IMR-90 (cell line): ENCODE results near the gene TMEM37. TPM values are rescaled to one million over a fixed set of nuclear protein-coding genes. Genes with fewer than 3 reads are reported as not detected.

Experiments
- ATAC-seq: fragments of 200-7000 bp; cut with Tn5 transposase; 2 replicates; pipeline ENCODE4 v1.9.1; 2020; ENCODE audit warnings: low read depth, mild to moderate bottlenecking, moderate library complexity
- BruUV-seq: library from RNA; stranded (reverse); fragments of 400-500 nt; replicated peaks from 2 replicates; lab custom pipeline; 2021; lab: Mats Ljungman, UMichigan
- CTCF ChIA-PET: fragments of 300-600 bp; formaldehyde crosslinking; extraction: SDS; loops from one replicate; lab custom pipeline; 2021; ENCODE audit warnings: antibody characterized with exemption; lab: Yijun Ruan, JAX
- POLR2A ChIA-PET: fragments of 300-600 bp; sonication (Branson Sonifier 250); formaldehyde crosslinking; loops from one replicate; lab custom pipeline; 2022; ENCODE audit warnings: antibody characterized with exemption; ENCODE audit not compliant: unreplicated experiment; lab: Charles Lee
- DNase-seq: peaks from one replicate; pipeline ENCODE4 v3.0.0; 2013
- H2AFZ ChIP-seq: replicated peaks from 2 replicates; pipeline ENCODE3; 2013; ENCODE audit warnings: low read length, mild to moderate bottlenecking; ENCODE audit not compliant: poor library complexity
- H2AK5ac ChIP-seq: 2 replicates; pipeline ENCODE4 v1.6.1; 2013; ENCODE audit warnings: low read depth, low read length, inconsistent platforms
- H2AK9ac ChIP-seq: replicated peaks from 2 replicates; pipeline ENCODE3; 2013; ENCODE audit warnings: mild to moderate bottlenecking, low read depth, low read length, moderate library complexity; ENCODE audit not compliant: poor library complexity
- H2BK120ac ChIP-seq: 2 replicates; pipeline ENCODE4 v1.6.1; 2013; ENCODE audit warnings: low read depth, low read length, inconsistent platforms
- H2BK15ac ChIP-seq: 3 replicates; pipeline ENCODE4 v1.6.1; 2013; ENCODE audit warnings: low read depth, low read length, inconsistent platforms
- H2BK20ac ChIP-seq: 2 replicates; pipeline ENCODE4 v1.6.1; 2013; ENCODE audit warnings: low read depth, mild to moderate bottlenecking, inconsistent platforms, low read length, moderate library complexity
- H2BK5ac ChIP-seq: 2 replicates; pipeline ENCODE4 v1.6.1; 2013; ENCODE audit warnings: mild to moderate bottlenecking, low read depth, low read length, inconsistent platforms; ENCODE audit not compliant: poor library complexity, severe bottlenecking
- H3K14ac ChIP-seq: replicated peaks from 2 replicates; pipeline ENCODE4 v1.6.1; 2013; ENCODE audit warnings: low read depth, low read length, inconsistent platforms
- H3K18ac ChIP-seq: 2 replicates; pipeline ENCODE4 v1.6.1; 2013; ENCODE audit warnings: low read depth, low read length, control low read depth
- H3K23ac ChIP-seq: 2 replicates; pipeline ENCODE4 v1.6.1; 2013; ENCODE audit warnings: low read depth, low read length, inconsistent platforms
- H3K27ac ChIP-seq: 2 replicates; pipeline ENCODE4 v1.5.1; 2013; ENCODE audit warnings: mild to moderate bottlenecking, control low read depth, low read length; ENCODE audit not compliant: insufficient read depth
- H3K27me3 ChIP-seq: 2 replicates; pipeline ENCODE4 v1.6.1; 2013; ENCODE audit warnings: low read length; ENCODE audit not compliant: control insufficient read depth, insufficient read depth
- H3K36me3 ChIP-seq: 2 replicates; pipeline ENCODE4 v1.6.1; 2013; ENCODE audit warnings: low read length, mixed read lengths; ENCODE audit not compliant: control insufficient read depth, insufficient read depth
- H3K4ac ChIP-seq: 2 replicates; pipeline ENCODE4 v1.6.1; 2013; ENCODE audit warnings: low read depth, low read length, inconsistent platforms
- H3K4me1 ChIP-seq: 2 replicates; pipeline ENCODE4 v1.6.1; 2013; ENCODE audit warnings: low read length, mixed read lengths; ENCODE audit not compliant: control insufficient read depth, insufficient read depth
- H3K4me2 ChIP-seq: 2 replicates; pipeline ENCODE4 v1.6.1; 2013; ENCODE audit warnings: low read depth, mild to moderate bottlenecking, control low read depth, low read length, moderate library complexity
- H3K4me3 ChIP-seq: 2 replicates; pipeline ENCODE4 v1.5.1; 2013; ENCODE audit warnings: low read depth, mild to moderate bottlenecking, control low read depth, low read length, moderate library complexity; ENCODE audit not compliant: insufficient read depth
- H3K56ac ChIP-seq: 2 replicates; pipeline ENCODE4 v1.6.1; 2013; ENCODE audit warnings: low read length, inconsistent platforms; ENCODE audit not compliant: insufficient read depth; ENCODE audit errors: extremely low read depth
- H3K79me1 ChIP-seq, 2 experiments: 2 replicates each; pipeline ENCODE4 v1.6.1; 2013; ENCODE audit warnings: low read length in 2 of 2, inconsistent platforms in 1 of 2, low read depth in 1 of 2
- H3K9ac ChIP-seq: 2 replicates; pipeline ENCODE4 v1.6.1; 2013; ENCODE audit warnings: low read depth, low read length, control low read depth
- H3K9me1 ChIP-seq: 2 replicates; pipeline ENCODE4 v1.6.1; 2013; ENCODE audit warnings: low read length, inconsistent platforms; ENCODE audit not compliant: insufficient read depth
- H3K9me3 ChIP-seq: 2 replicates; pipeline ENCODE4 v1.6.1; 2013; ENCODE audit warnings: low read length; ENCODE audit not compliant: control insufficient read depth, insufficient read depth
- H4K20me1 ChIP-seq: 2 replicates; pipeline ENCODE4 v1.6.1; 2013; ENCODE audit warnings: low read length, inconsistent platforms; ENCODE audit not compliant: insufficient read depth
- H4K5ac ChIP-seq: 2 replicates; pipeline ENCODE4 v1.6.1; 2013; ENCODE audit warnings: mild to moderate bottlenecking, low read depth, low read length, control low read depth
- H4K8ac ChIP-seq, 2 experiments: 2 replicates each; pipeline ENCODE4 v1.6.1; 2013; ENCODE audit warnings: low read depth in 2 of 2, low read length in 2 of 2, control low read depth in 1 of 2, inconsistent platforms in 1 of 2
- H4K91ac ChIP-seq: 2 replicates; pipeline ENCODE4 v1.6.1; 2013; ENCODE audit warnings: low read depth, low read length, inconsistent platforms; ENCODE audit not compliant: insufficient read depth
- BHLHE40 ChIP-seq: fragments of 150-350 bp; IDR thresholded peaks from 2 replicates; pipeline ENCODE4 v1.6.1; 2016; ENCODE audit warnings: mild to moderate bottlenecking, low read depth, low read length
- CEBPB ChIP-seq: IDR thresholded peaks from 2 replicates; pipeline ENCODE4 v1.6.1; 2012; ENCODE audit warnings: low read depth, low read length, improper control_type of control experiment
- CHD1 ChIP-seq: IDR thresholded peaks from 2 replicates; pipeline ENCODE4 v1.6.1; 2012; ENCODE audit warnings: low read depth, low read length, improper control_type of control experiment
- CTCF ChIP-seq: conservative IDR thresholded peaks from 2 replicates; pipeline ENCODE4 v1.5.1; 2012; ENCODE audit warnings: mild to moderate bottlenecking, low read depth, low read length, improper control_type of control experiment
- FOS ChIP-seq: fragments of 150-350 bp; IDR thresholded peaks from 2 replicates; pipeline ENCODE4 v1.6.1; 2016; ENCODE audit warnings: low read depth, low read length
- MAFK ChIP-seq: IDR thresholded peaks from 2 replicates; pipeline ENCODE4 v1.6.1; 2012; ENCODE audit warnings: low read depth, low read length, improper control_type of control experiment
- MAZ ChIP-seq: IDR thresholded peaks from 2 replicates; pipeline ENCODE4 v1.6.1; 2012; ENCODE audit warnings: low read depth, mild to moderate bottlenecking, low read length, improper control_type of control experiment, moderate library complexity, borderline replicate concordance
- MXI1 ChIP-seq: IDR thresholded peaks from 2 replicates; pipeline ENCODE4 v1.6.1; 2012; ENCODE audit warnings: low read depth, mild to moderate bottlenecking, low read length, moderate library complexity, borderline replicate concordance
- NFE2L2 ChIP-seq: fragments of 150-350 bp; IDR thresholded peaks from 2 replicates; pipeline ENCODE4 v1.6.1; 2016; ENCODE audit warnings: low read depth, mild to moderate bottlenecking, low read length
- POLR2A ChIP-seq: IDR thresholded peaks from 2 replicates; pipeline ENCODE4 v1.6.1; 2012; ENCODE audit warnings: mild to moderate bottlenecking, low read depth, low read length
- RAD21 ChIP-seq: IDR thresholded peaks from 2 replicates; pipeline ENCODE4 v1.6.1; 2012; ENCODE audit warnings: low read length, improper control_type of control experiment
- RCOR1 ChIP-seq: IDR thresholded peaks from 2 replicates; pipeline ENCODE4 v1.6.1; 2012; ENCODE audit warnings: mild to moderate bottlenecking, low read length, improper control_type of control experiment; ENCODE audit not compliant: insufficient replicate concordance
- RFX5 ChIP-seq: IDR thresholded peaks from 2 replicates; pipeline ENCODE4 v1.8.0; 2012; ENCODE audit warnings: low read depth, mild to moderate bottlenecking, low read length, moderate library complexity
- SMC3 ChIP-seq: fragments of 150-350 bp; IDR thresholded peaks from 2 replicates; pipeline ENCODE4 v1.6.1; 2016; ENCODE audit warnings: low read depth, mild to moderate bottlenecking, antibody characterized with exemption, low read length, moderate library complexity
- WGBS, 2 experiments: methylation state at CpG; one replicate each; pipeline versions ENCODE4 v1.1.5 to v1.1.7; 2013; ENCODE audit warnings: missing lambda C conversion rate in 2 of 2; ENCODE audit not compliant: insufficient read length in 1 of 2; ENCODE audit errors: extremely low coverage in 2 of 2; 5-methylcytosine and 5-hydroxymethylcytosine counted together
- dilution Hi-C: fragments of 300-500 bp; cut with HindIII; formaldehyde crosslinking; loops from one replicate; pipeline ENCODE4 v1.14.3; 2018; ENCODE audit warnings: low sequenced_read_pairs; ENCODE audit not compliant: unreplicated experiment
- in situ Hi-C: fragments of 300-500 bp; cut with MboI; formaldehyde crosslinking; loops from 3 replicates; pipeline ENCODE4 v1.14.3; 2019; ENCODE audit warnings: low sequenced_read_pairs, inconsistent platforms, mixed read lengths
- intact Hi-C: fragments of 100-400 bp; cut with micrococcal nuclease; formaldehyde crosslinking; loops from 2 replicates; pipeline ENCODE4 v1.10.0; 2022
- polyA plus RNA-seq, 3 experiments: library from polyadenylated mRNA; depleted of rRNA; stranded (reverse); fragments of >200 nt; gene quantifications; 2 replicates each; pipeline ENCODE4 v1.2.3, GENCODE V29; 2012; ENCODE audit warnings: low replicate concordance in 1 of 3
- total RNA-seq: library from RNA; depleted of rRNA; stranded (reverse); fragments of >200 nt; gene quantifications from 2 replicates; pipeline ENCODE4 v1.2.3, GENCODE V29; 2012
- TF ChIP-seq, protein P1 (sequence below): fragments of 150-350 bp; IDR thresholded peaks from 2 replicates; pipeline ENCODE4 v1.6.1; 2016; ENCODE audit warnings: low read depth, mild to moderate bottlenecking, low read length, moderate library complexity, borderline replicate concordance
- TF ChIP-seq, protein P2 (sequence below): fragments of 150-350 bp; IDR thresholded peaks from 2 replicates; pipeline ENCODE4 v1.6.1; 2017; ENCODE audit warnings: mild to moderate bottlenecking, antibody characterized with exemption, low read length, low read depth

TMEM37 gene
- total and polyA plus RNA-seq, 2 of the 4 experiments (the other 2 are of a cell fraction) = under 0.01 to 0.39 TPM

DNA sequence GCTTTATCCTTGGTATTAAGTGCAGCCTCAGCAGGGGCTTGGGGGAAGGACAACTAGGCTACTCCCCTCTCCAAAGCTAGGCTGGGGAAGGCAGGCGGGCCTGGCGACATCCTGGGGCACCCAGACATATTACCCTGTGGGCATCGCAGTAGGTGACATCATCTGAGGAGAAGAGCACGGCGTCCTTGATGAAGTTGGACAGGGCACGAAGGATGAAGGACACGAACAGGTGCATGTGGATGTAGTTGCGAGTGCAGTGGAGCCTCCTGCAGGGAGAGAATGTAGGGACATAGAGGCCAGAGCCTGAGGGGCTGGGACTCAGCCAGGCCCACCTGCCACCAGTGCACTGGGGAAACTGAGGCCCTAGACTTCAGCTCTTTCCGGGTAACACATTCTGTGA lies 32.3 kb downstream of the TMEM37 start:
- H3K27ac ChIP-seq = no peak overlapping the region
- no peaks in the 10 kb centered on the region for H3K79me1 ChIP-seq
- ATAC-seq = no peak
- in situ Hi-C loops = no loop called here
- H4K20me1 ChIP-seq = no peaks in the 10 kb centered on the region
- 67% methylated on average over 6 of the region's 9 CpGs; no CpG with 5 or more reads in 1 of the 2 experiments for WGBS, 2 experiments
- H4K91ac ChIP-seq = no peak overlapping the region
- no peak overlapping the region for H3K23ac ChIP-seq
- H3K9me1 ChIP-seq = no peaks in the 10 kb centered on the region
- no peak overlapping the region for H3K4me2 ChIP-seq
- intact Hi-C loops = no loop called here
- H2BK20ac ChIP-seq = no peak overlapping the region
- H3K9me3 ChIP-seq = no peaks in the 10 kb centered on the region
- ChIA-PET POLR2A (no interaction called here), CTCF (no interaction called here)
- no peak overlapping the region for H3K18ac ChIP-seq
- H2BK15ac ChIP-seq = no peak overlapping the region
- H4K8ac ChIP-seq = no peak overlapping the region
- no peak overlapping the region for H3K9ac ChIP-seq
- H2AK9ac ChIP-seq = no peak overlapping the region
- peaks cover 5% of the 10 kb centered on the region for H3K27me3 ChIP-seq
- H3K36me3 ChIP-seq = no peaks in the 10 kb centered on the region
- no peak overlapping the region for H3K14ac ChIP-seq
- no TSS peak for BruUV-seq
- H3K4me3 ChIP-seq = no peak overlapping the region
- no peak overlapping the region for H4K5ac ChIP-seq
- no peak overlapping the region for H3K56ac ChIP-seq
- no peak overlapping the region for H2AK5ac ChIP-seq
- H3K4ac ChIP-seq = no peak overlapping the region
- no peaks in the 10 kb centered on the region for H3K4me1 ChIP-seq
- no peak overlapping the region for H2BK120ac ChIP-seq
- dilution Hi-C loops = no loop called here
- no peak overlapping the region for H2AFZ ChIP-seq
- no peak overlapping the region for H2BK5ac ChIP-seq
- no peak for TF ChIP-seq MXI1
- TF ChIP-seq POLR2A = no peak
- no peak for TF ChIP-seq CTCF
- no peak for TF ChIP-seq BHLHE40
- no peak for TF ChIP-seq MAFK
- TF ChIP-seq FOS = no peak
- no peak for TF ChIP-seq MAZ
- TF ChIP-seq, protein P1, sequence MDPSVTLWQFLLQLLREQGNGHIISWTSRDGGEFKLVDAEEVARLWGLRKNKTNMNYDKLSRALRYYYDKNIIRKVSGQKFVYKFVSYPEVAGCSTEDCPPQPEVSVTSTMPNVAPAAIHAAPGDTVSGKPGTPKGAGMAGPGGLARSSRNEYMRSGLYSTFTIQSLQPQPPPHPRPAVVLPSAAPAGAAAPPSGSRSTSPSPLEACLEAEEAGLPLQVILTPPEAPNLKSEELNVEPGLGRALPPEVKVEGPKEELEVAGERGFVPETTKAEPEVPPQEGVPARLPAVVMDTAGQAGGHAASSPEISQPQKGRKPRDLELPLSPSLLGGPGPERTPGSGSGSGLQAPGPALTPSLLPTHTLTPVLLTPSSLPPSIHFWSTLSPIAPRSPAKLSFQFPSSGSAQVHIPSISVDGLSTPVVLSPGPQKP = no peak
- no peak for TF ChIP-seq RCOR1
- no peak for TF ChIP-seq RAD21
- TF ChIP-seq SMC3 = no peak
- TF ChIP-seq RFX5 = no peak
- no peak for TF ChIP-seq NFE2L2
- TF ChIP-seq, protein P2, sequence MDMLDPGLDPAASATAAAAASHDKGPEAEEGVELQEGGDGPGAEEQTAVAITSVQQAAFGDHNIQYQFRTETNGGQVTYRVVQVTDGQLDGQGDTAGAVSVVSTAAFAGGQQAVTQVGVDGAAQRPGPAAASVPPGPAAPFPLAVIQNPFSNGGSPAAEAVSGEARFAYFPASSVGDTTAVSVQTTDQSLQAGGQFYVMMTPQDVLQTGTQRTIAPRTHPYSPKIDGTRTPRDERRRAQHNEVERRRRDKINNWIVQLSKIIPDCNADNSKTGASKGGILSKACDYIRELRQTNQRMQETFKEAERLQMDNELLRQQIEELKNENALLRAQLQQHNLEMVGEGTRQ = no peak
- TF ChIP-seq CEBPB = no peak
- no peak for TF ChIP-seq CHD1
- no peak for DNase-seq
